Natural killer cell (primary cell): Measurements from ENCODE around the gene TNFAIP3. TPM values are rescaled to one million over a fixed set of nuclear protein-coding genes. Genes with fewer than 3 reads are reported as not detected.
"Not testable (repeated sequence)": the region's sequence is repeated elsewhere in the genome, so short reads cannot be mapped to it uniquely, and the experiment has no call there.

ENCODE experiments used
- ATAC-seq, 3 donors: fragments of 150-1000 bp in 2 of 3; fragments of 200-7000 bp in 1 of 3; cut with Tn5 transposase; 1 replicate in 1 of 3; 2 replicates in 2 of 3; pipeline ENCODE4 v1.10.0; 2021; ENCODE audit warnings: mild to moderate bottlenecking in 2 of 3, moderate library complexity in 2 of 3
- DNase-seq, 2 donors: peaks; one replicate each; pipeline versions ENCODE4 v3.0.0 to v3.0.0-alpha.2; 2013 to 2021; ENCODE audit warnings: mixed read lengths in 1 of 2
- H3K27ac ChIP-seq: one replicate; pipeline ENCODE4 v1.5.1; 2013; ENCODE audit warnings: mild to moderate bottlenecking, low read length
- H3K27me3 ChIP-seq: one replicate; pipeline ENCODE4 v1.6.1; 2013; ENCODE audit warnings: low read length; ENCODE audit not compliant: control insufficient read depth, insufficient read depth
- H3K36me3 ChIP-seq: one replicate; pipeline ENCODE4 v1.6.1; 2013; ENCODE audit warnings: low read length; ENCODE audit not compliant: control insufficient read depth, insufficient read depth
- H3K4me1 ChIP-seq: one replicate; pipeline ENCODE4 v1.6.1; 2013; ENCODE audit warnings: low read length; ENCODE audit not compliant: control insufficient read depth, insufficient read depth
- H3K4me3 ChIP-seq: one replicate; pipeline ENCODE4 v1.5.1; 2013; ENCODE audit warnings: low read length
- H3K9me3 ChIP-seq: one replicate; pipeline ENCODE4 v1.6.1; 2013; ENCODE audit warnings: low read length; ENCODE audit not compliant: control insufficient read depth, insufficient read depth
- H3K27ac Mint-ChIP-seq, 2 donors: one replicate each; pipeline ENCODE4 v1.8.0; 2022; ENCODE audit warnings: mild to moderate bottlenecking in 2 of 2, mixed read lengths in 2 of 2, moderate library complexity in 1 of 2
- H3K27me3 Mint-ChIP-seq, 2 donors: one replicate each; pipeline ENCODE4 v1.8.0; 2022; ENCODE audit warnings: low read depth in 2 of 2, mixed read lengths in 2 of 2
- H3K36me3 Mint-ChIP-seq: one replicate; pipeline ENCODE4 v1.8.0; 2022; ENCODE audit warnings: mixed read lengths
- H3K4me1 Mint-ChIP-seq, 2 donors: one replicate each; pipeline ENCODE4 v1.8.0; 2022; ENCODE audit warnings: mixed read lengths in 2 of 2
- H3K4me3 Mint-ChIP-seq: one replicate; pipeline ENCODE4 v1.8.0; 2022; ENCODE audit warnings: mild to moderate bottlenecking, moderate library complexity, mixed read lengths
- H3K9me3 Mint-ChIP-seq, 2 donors: one replicate each; pipeline ENCODE4 v1.8.0; 2022; ENCODE audit warnings: mixed read lengths in 2 of 2
- WGBS: methylation state at CpG from one replicate; pipeline ENCODE4 v1.1.7; 2013; ENCODE audit warnings: missing lambda C conversion rate; ENCODE audit not compliant: insufficient coverage; 5-methylcytosine and 5-hydroxymethylcytosine counted together
- intact Hi-C: fragments of 100-400 bp; cut with micrococcal nuclease; formaldehyde crosslinking; loops from one replicate; pipeline ENCODE4 v1.14.2; 2022
- total RNA-seq, 4 donors: library from RNA; stranded (reverse); fragments of 120-200 nt in 1 of 4; gene quantifications; one replicate each; pipeline versions ENCODE4 v1.2.3 to v1.2.4, GENCODE V29; 2013 to 2022
- TF ChIP-seq, protein P1 (sequence below): fragments of 200-600 bp; IDR thresholded peaks from one replicate; pipeline ENCODE4 v1.8.0; 2022; ENCODE audit warnings: antibody characterized with exemption

Gene TNFAIP3
- total RNA-seq, 3 donors from 2014 or later (not counting 1 experiment from before 2014, with no cell fraction given) = 1,163 to 1,298 (median 1,241) TPM

DNA sequence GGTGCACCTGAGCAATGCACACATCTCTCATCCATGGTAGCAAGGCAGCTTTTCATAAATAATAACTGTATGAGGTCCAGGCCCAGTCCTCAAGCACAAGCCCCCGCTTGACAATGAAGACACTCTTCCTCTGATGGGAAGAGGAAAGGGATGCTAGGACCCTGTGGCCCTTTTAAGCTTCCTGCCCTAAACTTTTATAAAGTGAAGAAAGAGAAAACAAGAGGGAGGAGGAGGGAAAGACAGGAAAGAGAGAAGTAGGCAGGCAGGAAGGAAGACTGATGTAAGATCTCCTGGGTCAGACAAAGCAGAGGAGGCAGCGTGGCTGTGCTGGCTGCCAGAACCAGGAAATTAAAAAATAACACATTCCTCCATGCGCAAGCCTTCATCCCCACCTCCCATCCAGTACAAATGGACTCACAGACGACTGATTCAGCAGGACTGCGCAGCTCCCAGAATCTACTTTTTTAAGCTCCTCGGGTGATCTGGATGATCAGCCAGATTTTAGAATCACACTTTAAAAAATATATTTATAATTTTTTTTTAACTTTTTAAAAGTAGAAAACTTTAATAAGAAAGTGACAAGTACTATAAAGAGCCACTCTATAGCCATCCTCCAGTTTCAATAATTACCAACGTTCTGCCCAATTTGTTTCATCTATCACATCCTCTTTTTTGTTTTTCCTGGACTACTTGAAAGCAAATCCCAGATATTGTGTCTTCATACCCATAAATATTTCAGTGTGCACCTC lies 16.5 kb downstream of the TNFAIP3 start:
- H3K4me1 ChIP-seq = peaks cover 12% of the 10 kb centered on the region
- peaks cover 2 to 3% of the 10 kb centered on the region in 2 donors for H3K9me3 Mint-ChIP-seq
- H3K36me3 Mint-ChIP-seq = peaks cover 4% of the 10 kb centered on the region

GRCh38 chr6:137884149-137884909 lies 17.3 kb downstream of the TNFAIP3 start:
- H3K27me3 ChIP-seq = no peaks in the 10 kb centered on the region
- intact Hi-C loops = no loop called here
- H3K27ac ChIP-seq = no peak overlapping the region
- H3K4me1 ChIP-seq = peaks cover 10% of the 10 kb centered on the region
- Mint-ChIP-seq H3K27ac (peak overlapping the region; percentile 79 to 89), H3K27me3 (no peaks in the 10 kb centered on the region), H3K4me3 (peak overlapping the region; percentile 79), H3K9me3 (peaks cover 4 to 5% of the 10 kb centered on the region in 2 donors), H3K4me1 (peaks cover 25 to 30% of the 10 kb centered on the region in 2 donors), H3K36me3 (peaks cover 7% of the 10 kb centered on the region)
- DNase-seq = peak in 1 of 2 donors; percentile 40
- ATAC-seq = peak in 2 of 3 donors; percentile 20 to 24
- no peak overlapping the region for H3K4me3 ChIP-seq
- no CpG with 5 or more reads among the region's 5 CpGs for WGBS
- TF ChIP-seq, protein P1, sequence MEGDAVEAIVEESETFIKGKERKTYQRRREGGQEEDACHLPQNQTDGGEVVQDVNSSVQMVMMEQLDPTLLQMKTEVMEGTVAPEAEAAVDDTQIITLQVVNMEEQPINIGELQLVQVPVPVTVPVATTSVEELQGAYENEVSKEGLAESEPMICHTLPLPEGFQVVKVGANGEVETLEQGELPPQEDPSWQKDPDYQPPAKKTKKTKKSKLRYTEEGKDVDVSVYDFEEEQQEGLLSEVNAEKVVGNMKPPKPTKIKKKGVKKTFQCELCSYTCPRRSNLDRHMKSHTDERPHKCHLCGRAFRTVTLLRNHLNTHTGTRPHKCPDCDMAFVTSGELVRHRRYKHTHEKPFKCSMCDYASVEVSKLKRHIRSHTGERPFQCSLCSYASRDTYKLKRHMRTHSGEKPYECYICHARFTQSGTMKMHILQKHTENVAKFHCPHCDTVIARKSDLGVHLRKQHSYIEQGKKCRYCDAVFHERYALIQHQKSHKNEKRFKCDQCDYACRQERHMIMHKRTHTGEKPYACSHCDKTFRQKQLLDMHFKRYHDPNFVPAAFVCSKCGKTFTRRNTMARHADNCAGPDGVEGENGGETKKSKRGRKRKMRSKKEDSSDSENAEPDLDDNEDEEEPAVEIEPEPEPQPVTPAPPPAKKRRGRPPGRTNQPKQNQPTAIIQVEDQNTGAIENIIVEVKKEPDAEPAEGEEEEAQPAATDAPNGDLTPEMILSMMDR = no peak
- peaks cover 35% of the 10 kb centered on the region for H3K36me3 ChIP-seq
- H3K9me3 ChIP-seq = no peaks in the 10 kb centered on the region

More for the DNA sequence above, 16.5 kb downstream of the TNFAIP3 start:
- Mint-ChIP-seq H3K4me3 (peak overlapping the region; percentile 62), H3K27me3 (no peaks in the 10 kb centered on the region), H3K27ac (peak overlapping the region; percentile 79 to 89), H3K4me1 (peaks cover 25 to 36% of the 10 kb centered on the region in 2 donors)
- 48% methylated on average over 6 of the region's 7 CpGs for WGBS
- peaks cover 42% of the 10 kb centered on the region for H3K36me3 ChIP-seq
- intact Hi-C loops = no loop called here
- H3K27me3 ChIP-seq = no peaks in the 10 kb centered on the region
- peak overlapping the region; percentile 61 for H3K27ac ChIP-seq
- H3K4me3 ChIP-seq = no peak overlapping the region
- ATAC-seq = peak; percentile 16 to 47 (median 24)
- H3K9me3 ChIP-seq = no peaks in the 10 kb centered on the region
- TF ChIP-seq, protein P1 = no peak
- DNase-seq = peak in 1 of 2 donors; percentile 75

DNA sequence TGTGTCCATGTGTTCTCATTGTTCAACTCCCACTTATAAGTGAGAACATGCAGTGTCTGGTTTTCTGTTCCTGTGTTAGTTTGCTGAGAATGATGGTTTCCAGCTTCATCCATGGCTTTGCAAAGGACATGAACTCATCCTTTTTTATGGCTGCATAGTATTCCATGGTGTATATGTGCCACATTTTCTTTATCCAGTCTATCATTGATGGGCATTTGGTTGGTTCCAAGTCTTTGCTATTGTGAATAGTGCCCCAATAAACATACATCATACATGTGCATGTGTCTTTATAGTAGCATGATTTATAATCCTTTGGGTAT lies 17.8 kb downstream of the TNFAIP3 start:
- ATAC-seq, H3K9me3 ChIP-seq, H3K9me3 Mint-ChIP-seq, H3K4me1 ChIP-seq, intact Hi-C loops, H3K27me3 Mint-ChIP-seq, H3K27me3 ChIP-seq, H3K27ac ChIP-seq, H3K4me3 ChIP-seq, H3K36me3 Mint-ChIP-seq, DNase-seq: not testable (repeated sequence)
- H3K4me3 Mint-ChIP-seq = peak overlapping the region; percentile 79
- peak overlapping the region in 1 of 2 donors; percentile 89 for H3K27ac Mint-ChIP-seq
- peaks cover 29% of the 10 kb centered on the region for H3K36me3 ChIP-seq
- peaks cover 25 to 30% of the 10 kb centered on the region in 2 donors for H3K4me1 Mint-ChIP-seq

DNA sequence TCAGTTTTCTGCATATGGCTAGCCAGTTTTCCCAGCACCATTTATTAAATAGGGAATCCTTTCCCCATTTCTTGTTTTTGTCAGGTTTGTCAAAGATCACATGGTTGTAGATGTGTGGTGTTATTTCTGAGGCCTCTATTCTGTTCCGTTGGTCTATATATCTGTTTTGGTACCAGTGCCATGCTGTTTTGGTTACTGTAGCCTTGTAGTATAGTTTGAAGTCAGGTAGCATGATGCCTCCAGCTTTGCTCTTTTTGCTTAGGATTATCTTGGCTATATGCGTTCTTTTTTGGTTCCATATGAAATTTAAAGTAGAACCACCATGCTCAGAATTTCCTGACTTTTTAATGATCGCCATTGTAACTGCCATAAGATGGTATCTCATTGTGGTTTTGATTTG lies 19.2 kb downstream of the TNFAIP3 start:
- Mint-ChIP-seq H3K4me3 (peak overlapping the region; percentile 79), H3K27ac (peak overlapping the region in 1 of 2 donors; percentile 89), H3K4me1 (peaks cover 25 to 30% of the 10 kb centered on the region in 2 donors)
- intact Hi-C loops, H3K4me1 ChIP-seq, H3K9me3 Mint-ChIP-seq, H3K27ac ChIP-seq, H3K36me3 Mint-ChIP-seq, ATAC-seq, H3K27me3 ChIP-seq, H3K27me3 Mint-ChIP-seq, H3K9me3 ChIP-seq, H3K4me3 ChIP-seq, DNase-seq: not testable (repeated sequence)
- H3K36me3 ChIP-seq = peaks cover 16% of the 10 kb centered on the region
- WGBS = 100% methylated on average over 3 of the region's 3 CpGs
